ENCODE results near the gene TSHZ2. TPM values are rescaled to one million over a fixed set of nuclear protein-coding genes. Genes with fewer than 3 reads are reported as not detected.

The TSHZ2 gene
- total and polyA plus RNA-seq, 2 donors (not counting 1 experiment from before 2014, with no cell fraction given): 1.00 to 5.7 TPM

GRCh38 chr20:53245574-53245973 is 273.4 kb downstream of the TSHZ2 start:
- Histone ChIP-seq H3K36me3 (replicated peaks in 1 of 2; ENCODE audit: control extremely low read depth in 1 of 2, control insufficient read depth in 1 of 2, extremely low read depth in 1 of 2, insufficient read depth in 2 of 2, low read length in 1 of 2) (no peaks in the 10 kb centered on the region), H3K4me3 (ENCODE audit: control extremely low read depth in 1 of 5, extremely low read depth in 1 of 5, insufficient read depth in 1 of 5, low read depth in 2 of 5, low read length in 4 of 5) (no peak overlapping the region), H3K9ac (ENCODE audit: low read length) (no peak overlapping the region), H3K27me3 (replicated peaks in 1 of 4; ENCODE audit: control extremely low read depth in 1 of 4, control insufficient read depth in 3 of 4, insufficient read depth in 4 of 4, low read length in 3 of 4) (peaks cover 0 to 7% (median 0%) of the 10 kb centered on the region in 4 experiments), H4K20me1 (ENCODE audit: control insufficient read depth, insufficient read depth, low read length, poor library complexity, severe bottlenecking) (no peaks in the 10 kb centered on the region), H3K4me1 (ENCODE audit: control insufficient read depth in 2 of 2, insufficient read depth in 2 of 2, low read length in 2 of 2) (no peaks in the 10 kb centered on the region), H3K27ac (ENCODE audit: low read length in 2 of 2) (no peak overlapping the region), H2AFZ (ENCODE audit: insufficient read depth, low read depth, low read length, poor library complexity, severe bottlenecking) (no peak overlapping the region), H3K9me3 (ENCODE audit: control extremely low read depth in 1 of 3, control insufficient read depth in 2 of 3, insufficient read depth in 1 of 3, low read length in 2 of 3) (no peaks in the 10 kb centered on the region), H3K4me2 (replicated peaks; ENCODE audit: low read depth, low read length, poor library complexity, severe bottlenecking) (no peak overlapping the region), H3K79me2 (ENCODE audit: control insufficient read depth, insufficient read depth, low read length) (no peaks in the 10 kb centered on the region)
- Mint-ChIP-seq H3K27ac (no peak overlapping the region), H3K9me3 (ENCODE audit: insufficient read depth) (no peaks in the 10 kb centered on the region), H3K4me1 (no peaks in the 10 kb centered on the region), H3K4me3 (no peak overlapping the region), H3K27me3 (peaks cover 6% of the 10 kb centered on the region)
- TF ChIP-seq CTCF (IDR thresholded peaks at IDR 0.05) (no peak), EZH2 (IDR thresholded peaks at IDR 0.05; ENCODE audit: borderline replicate concordance, insufficient read depth, low read depth, low read length, poor library complexity, severe bottlenecking) (no peak)
- ATAC-seq (ENCODE audit: low read depth) (no peak), DNase-seq (no peak)
- ChIA-PET POLR2A (no interaction called here), CTCF (no interaction called here)
- intact Hi-C loops (cut with micrococcal nuclease): no loop called here
- WGBS (ENCODE audit: insufficient coverage): no CpG with 5 or more reads among the region's 1 CpG

- ATAC-seq (ENCODE audit: low read depth): no peak
Measured at GRCh38 chr20:53247468-53248103, 275.4 kb downstream of the TSHZ2 start.

More at GRCh38 chr20:53247468-53248103, 275.4 kb downstream of the TSHZ2 start:
- H3K9me3 ChIP-seq (ENCODE audit: control extremely low read depth in 1 of 3, control insufficient read depth in 2 of 3, insufficient read depth in 1 of 3, low read length in 2 of 3): no peaks in the 10 kb centered on the region
- peaks cover 0 to 9% (median 0%) of the 10 kb centered on the region in 4 experiments for H3K27me3 ChIP-seq (replicated peaks in 1 of 4; ENCODE audit: control extremely low read depth in 1 of 4, control insufficient read depth in 3 of 4, insufficient read depth in 4 of 4, low read length in 3 of 4)
- no peak for TF ChIP-seq CTCF (IDR thresholded peaks at IDR 0.05)
- no peak for TF ChIP-seq EZH2 (IDR thresholded peaks at IDR 0.05; ENCODE audit: borderline replicate concordance, insufficient read depth, low read depth, low read length, poor library complexity, severe bottlenecking)
- H3K4me2 ChIP-seq (replicated peaks; ENCODE audit: low read depth, low read length, poor library complexity, severe bottlenecking): no peak overlapping the region
- no peak overlapping the region for H3K9ac ChIP-seq (ENCODE audit: low read length)
- H3K4me1 ChIP-seq (ENCODE audit: control insufficient read depth in 2 of 2, insufficient read depth in 2 of 2, low read length in 2 of 2): no peaks in the 10 kb centered on the region
- no peaks in the 10 kb centered on the region for H3K9me3 Mint-ChIP-seq (ENCODE audit: insufficient read depth)
- H2AFZ ChIP-seq (ENCODE audit: insufficient read depth, low read depth, low read length, poor library complexity, severe bottlenecking): no peak overlapping the region
- POLR2A ChIA-PET: no interaction called here
- CTCF ChIA-PET: no interaction called here
- H3K4me3 ChIP-seq (ENCODE audit: control extremely low read depth in 1 of 5, extremely low read depth in 1 of 5, insufficient read depth in 1 of 5, low read depth in 2 of 5, low read length in 4 of 5): no peak overlapping the region
- no peak overlapping the region for H3K4me3 Mint-ChIP-seq
- no peaks in the 10 kb centered on the region for H3K36me3 ChIP-seq (replicated peaks in 1 of 2; ENCODE audit: control extremely low read depth in 1 of 2, control insufficient read depth in 1 of 2, extremely low read depth in 1 of 2, insufficient read depth in 2 of 2, low read length in 1 of 2)
- H3K4me1 Mint-ChIP-seq: no peaks in the 10 kb centered on the region
- H3K27ac Mint-ChIP-seq: no peak overlapping the region
- WGBS (ENCODE audit: insufficient coverage): 81% methylated on average over 6 of the region's 9 CpGs
- no peaks in the 10 kb centered on the region for H3K79me2 ChIP-seq (ENCODE audit: control insufficient read depth, insufficient read depth, low read length)
- intact Hi-C loops (cut with micrococcal nuclease): no loop called here
- H3K27me3 Mint-ChIP-seq: peaks cover 12% of the 10 kb centered on the region
- no peak for DNase-seq
- no peaks in the 10 kb centered on the region for H4K20me1 ChIP-seq (ENCODE audit: control insufficient read depth, insufficient read depth, low read length, poor library complexity, severe bottlenecking)
- no peak overlapping the region for H3K27ac ChIP-seq (ENCODE audit: low read length in 2 of 2)
